ENCODE results near the gene SCCPDH.

DNA sequence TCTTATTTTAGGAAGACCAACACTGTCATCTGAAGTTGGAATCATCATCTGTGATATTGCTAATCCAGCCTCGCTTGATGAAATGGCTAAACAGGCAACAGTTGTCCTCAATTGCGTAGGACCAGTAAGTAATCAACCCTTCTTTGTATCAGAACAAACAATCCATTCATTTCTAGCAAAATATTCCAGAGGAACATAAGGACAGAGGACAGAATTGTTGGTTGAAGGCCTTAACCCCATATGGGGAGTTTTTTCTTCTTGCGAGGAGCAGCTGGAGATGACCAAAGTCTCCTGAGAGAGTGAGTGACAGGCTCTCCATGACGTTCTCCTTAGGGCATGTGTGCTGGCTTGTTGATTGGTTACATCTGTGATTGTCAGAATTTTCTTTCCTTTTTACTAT is 2.7 kb downstream of the SCCPDH start:
- TF ChIP-seq, protein P1, sequence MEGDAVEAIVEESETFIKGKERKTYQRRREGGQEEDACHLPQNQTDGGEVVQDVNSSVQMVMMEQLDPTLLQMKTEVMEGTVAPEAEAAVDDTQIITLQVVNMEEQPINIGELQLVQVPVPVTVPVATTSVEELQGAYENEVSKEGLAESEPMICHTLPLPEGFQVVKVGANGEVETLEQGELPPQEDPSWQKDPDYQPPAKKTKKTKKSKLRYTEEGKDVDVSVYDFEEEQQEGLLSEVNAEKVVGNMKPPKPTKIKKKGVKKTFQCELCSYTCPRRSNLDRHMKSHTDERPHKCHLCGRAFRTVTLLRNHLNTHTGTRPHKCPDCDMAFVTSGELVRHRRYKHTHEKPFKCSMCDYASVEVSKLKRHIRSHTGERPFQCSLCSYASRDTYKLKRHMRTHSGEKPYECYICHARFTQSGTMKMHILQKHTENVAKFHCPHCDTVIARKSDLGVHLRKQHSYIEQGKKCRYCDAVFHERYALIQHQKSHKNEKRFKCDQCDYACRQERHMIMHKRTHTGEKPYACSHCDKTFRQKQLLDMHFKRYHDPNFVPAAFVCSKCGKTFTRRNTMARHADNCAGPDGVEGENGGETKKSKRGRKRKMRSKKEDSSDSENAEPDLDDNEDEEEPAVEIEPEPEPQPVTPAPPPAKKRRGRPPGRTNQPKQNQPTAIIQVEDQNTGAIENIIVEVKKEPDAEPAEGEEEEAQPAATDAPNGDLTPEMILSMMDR (IDR thresholded peaks at IDR 0.05; ENCODE audit: low read depth, low read length, poor library complexity, severe bottlenecking): no peak
- no peak for TF ChIP-seq EZH2phosphoT487 (IDR thresholded peaks at IDR 0.05; ENCODE audit: borderline replicate concordance, low read length)
